LNCAP (cell line): ENCODE data around the gene GRK3.

Source experiments
- CTCF ChIP-seq: fragments of 450-650 bp; IDR thresholded peaks from 2 replicates; pipeline ENCODE4 v1.5.1; 2017; ENCODE audit warnings: mild to moderate bottlenecking

Gene GRK3

GRCh38 chr22:25551396-25551795 lies 13.1 kb upstream of the GRK3 start:
- TF ChIP-seq CTCF: no peak

- TF ChIP-seq CTCF: no peak
Measured at GRCh38 chr22:25553131-25553530, 11.3 kb upstream of the GRK3 start.

DNA sequence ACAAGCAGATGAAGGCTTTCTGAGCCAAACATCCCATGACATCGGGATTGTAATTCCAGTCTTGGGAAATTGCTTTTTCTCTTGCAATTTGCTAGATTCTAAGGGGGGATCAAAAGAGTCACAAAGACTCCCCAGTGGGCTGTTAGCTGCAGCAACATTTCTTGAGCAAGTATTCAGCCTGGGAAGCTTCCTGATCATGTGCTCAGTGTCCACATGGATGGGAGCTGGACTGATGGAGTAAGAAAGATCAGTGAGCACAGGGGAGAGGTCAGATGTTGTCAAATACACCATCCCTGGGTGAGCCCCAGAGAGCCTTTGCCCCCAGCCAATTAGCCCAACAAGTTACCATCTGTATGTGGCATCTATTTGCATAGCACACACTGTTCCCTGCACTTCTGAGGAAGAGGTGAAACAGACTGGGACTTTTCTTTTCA lies 10.2 kb upstream of the GRK3 start:
- TF ChIP-seq CTCF: no peak

DNA sequence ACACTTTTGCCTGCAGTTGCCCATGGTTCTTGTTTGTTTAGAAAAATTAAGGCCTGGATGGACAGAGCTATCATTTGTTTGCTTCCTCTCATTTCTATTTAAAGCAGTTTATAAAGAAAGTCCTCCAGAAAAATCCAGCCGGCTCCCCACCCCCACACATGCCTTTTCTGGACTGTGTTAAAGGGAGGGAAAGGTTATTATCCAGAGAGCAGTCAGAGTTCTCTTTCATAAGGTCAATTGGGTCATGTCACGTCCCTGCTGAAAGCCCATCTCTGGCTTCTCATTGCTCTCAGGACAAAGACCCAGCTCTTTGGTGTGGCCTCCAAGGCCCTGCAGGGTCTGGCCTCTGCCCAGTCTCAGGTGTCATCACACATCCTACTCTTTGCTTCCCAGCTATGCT lies 9.8 kb upstream of the GRK3 start:
- no peak for TF ChIP-seq CTCF

GRCh38 chr22:25555586-25555985 lies 8.9 kb upstream of the GRK3 start:
- TF ChIP-seq CTCF: no peak

DNA sequence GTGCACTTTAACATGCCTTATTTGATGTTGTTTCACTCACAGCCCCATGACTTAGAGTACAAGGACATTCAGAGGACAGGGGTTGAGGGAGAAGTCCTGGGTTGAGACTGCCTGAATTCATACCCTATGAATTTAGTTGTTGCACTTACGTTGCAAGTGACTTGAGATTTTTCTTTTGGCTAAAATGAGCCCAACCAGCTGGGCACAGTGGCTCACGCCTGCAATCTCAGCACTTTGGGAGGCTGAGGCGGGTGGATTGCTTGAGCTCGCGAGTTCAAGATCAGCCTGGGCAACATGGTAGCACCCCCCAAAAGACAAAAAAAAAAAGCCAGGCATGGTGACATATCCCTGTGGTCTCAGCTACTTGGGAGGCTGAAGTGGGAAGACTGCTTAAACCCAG lies 7.3 kb upstream of the GRK3 start:
- TF ChIP-seq CTCF: no peak

DNA sequence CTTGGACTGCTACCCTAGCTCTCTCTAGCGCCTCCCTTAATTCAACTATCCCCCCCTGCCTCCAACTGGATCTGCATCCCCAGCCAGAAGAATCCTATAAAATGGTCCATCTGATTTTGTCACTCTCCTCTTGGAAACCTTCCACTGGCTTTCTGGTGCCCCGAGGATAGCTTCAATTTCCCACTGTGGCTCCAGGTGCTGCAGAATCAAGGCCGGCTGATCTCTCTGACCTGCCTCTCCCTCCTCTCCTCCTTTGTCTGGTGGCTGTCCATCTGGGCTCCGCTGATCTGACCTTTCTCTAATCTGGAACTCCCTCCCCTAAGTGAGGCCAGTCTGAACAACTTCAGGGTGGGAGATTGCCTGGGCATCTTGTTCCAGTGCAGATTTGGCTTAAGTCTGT lies 6.1 kb upstream of the GRK3 start:
- no peak for TF ChIP-seq CTCF

DNA sequence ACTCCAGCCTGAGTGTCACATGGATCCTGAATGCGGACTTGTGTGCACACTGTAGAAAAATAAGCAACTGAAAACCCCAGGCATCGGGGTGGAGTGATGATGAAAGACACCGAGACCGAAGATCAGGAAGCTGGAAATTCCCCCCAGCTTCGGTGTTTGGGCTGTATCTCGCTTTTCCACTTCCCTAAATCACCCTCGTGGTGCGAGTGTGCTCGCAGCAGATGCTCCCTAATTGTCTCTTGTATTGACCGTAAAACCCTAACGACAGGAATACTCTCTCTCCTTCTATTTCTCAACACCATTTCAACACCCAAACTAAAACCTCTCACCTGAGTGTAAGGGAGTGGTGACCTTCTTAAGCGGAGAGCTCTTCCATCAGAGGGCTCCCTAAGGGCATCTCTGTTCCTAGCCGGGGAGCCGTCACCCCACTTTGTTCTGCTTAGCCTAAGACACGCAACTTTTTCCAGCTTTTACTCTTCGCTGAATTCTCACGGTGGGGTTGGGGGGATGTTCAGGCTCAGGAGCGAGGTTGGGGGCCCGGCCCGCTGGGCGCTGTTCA lies 635 bp upstream of the GRK3 start:
- no peak for TF ChIP-seq CTCF
